K562 (cell line): ENCODE measurements around the gene WASHC2A. TPM values are rescaled to one million over a fixed set of nuclear protein-coding genes. Genes with fewer than 3 reads are reported as not detected.
"Not testable (repeated sequence)": the region's sequence is repeated elsewhere in the genome, so short reads cannot be mapped to it uniquely, and the experiment has no call there.

Experiments
- ATAC-seq: fragments of 200-7000 bp; cut with Tn5 transposase; 3 replicates; pipeline ENCODE4 v1.9.1; 2020; ENCODE audit warnings: moderate library complexity
- BruUV-seq: library from RNA; stranded (reverse); fragments of 400-500 nt; replicated peaks from 2 replicates; lab custom pipeline; 2021; lab: Mats Ljungman, UMichigan
- CTCF ChIA-PET: fragments of 300-600 bp; formaldehyde crosslinking; extraction: SDS; loops from one replicate; lab custom pipeline; 2021; ENCODE audit warnings: low intra/inter-chr PET ratio; lab: Yijun Ruan, JAX
- POLR2A ChIA-PET: fragments of 300-600, 350-650 bp; sonication (Branson Sonifier 250); formaldehyde crosslinking; extraction: SDS; loops from one replicate; lab custom pipeline; 2021; ENCODE audit warnings: antibody characterized with exemption, inconsistent platforms; lab: Yijun Ruan, JAX
- DNase-seq, 4 experiments: peaks; one replicate each; pipeline versions ENCODE4 v3.0.0 to v3.0.0-alpha.2; 2011 to 2018; ENCODE audit warnings: low spot score in 3 of 4, mixed read lengths in 3 of 4; ENCODE audit errors: extremely low read depth in 1 of 4
- FAIRE-seq: peaks from 2 replicates; lab custom pipeline; 2011; peaks lifted over from hg19 to GRCh38; lab: Jason Lieb, UNC
- H2AFZ ChIP-seq: 2 replicates; pipeline ENCODE4 v1.6.0; 2011; ENCODE audit warnings: low read depth, low read length, control low read depth, inconsistent platforms
- H3K27ac ChIP-seq: fragments of 200-600 bp; 3 replicates; pipeline ENCODE4 v1.8.0; 2011; ENCODE audit warnings: low read depth, mild to moderate bottlenecking, control low read depth, inconsistent platforms, low read length, moderate library complexity, mixed read lengths; ENCODE audit errors: extremely low read depth
- H3K27me3 ChIP-seq, 2 experiments: fragments of 300-600 bp in 1 of 2; 2 replicates in 1 of 2; 3 replicates in 1 of 2; pipeline versions ENCODE4 v1.6.0 to v1.8.0; 2011; ENCODE audit warnings: inconsistent platforms in 2 of 2, low read length in 2 of 2, mild to moderate bottlenecking in 1 of 2, mixed read lengths in 1 of 2, moderate library complexity in 1 of 2; ENCODE audit not compliant: control insufficient read depth in 2 of 2, insufficient read depth in 2 of 2
- H3K36me3 ChIP-seq: fragments of 300-600 bp; 3 replicates; pipeline ENCODE4 v1.8.0; 2011; ENCODE audit warnings: mild to moderate bottlenecking, low read length, inconsistent platforms; ENCODE audit not compliant: control insufficient read depth, insufficient read depth
- H3K4me1 ChIP-seq, 2 experiments: fragments of 200-600 bp in 1 of 2; replicated peaks in 1 of 2; 2 replicates in 1 of 2; 3 replicates in 1 of 2; pipeline versions ENCODE4 v1.5.1 to v1.8.0; 2011; ENCODE audit warnings: inconsistent platforms in 2 of 2, low read length in 2 of 2, mild to moderate bottlenecking in 1 of 2, mixed read lengths in 1 of 2, moderate library complexity in 1 of 2; ENCODE audit not compliant: control insufficient read depth in 2 of 2, insufficient read depth in 2 of 2
- H3K4me2 ChIP-seq: 2 replicates; pipeline ENCODE4 v1.6.1; 2011; ENCODE audit warnings: low read length, control low read depth, inconsistent platforms, mixed read lengths; ENCODE audit not compliant: insufficient read depth
- H3K4me3 ChIP-seq: fragments of 200-600 bp; sonication (generic), shearing (Covaris generic); 2 replicates; pipeline ENCODE4 v1.5.1; 2016; ENCODE audit warnings: control low read depth, inconsistent platforms
- H3K79me2 ChIP-seq: fragments of 200-600 bp; 3 replicates; pipeline ENCODE4 v1.8.0; 2011; ENCODE audit warnings: low read length, inconsistent platforms; ENCODE audit not compliant: control insufficient read depth, insufficient read depth
- H3K9ac ChIP-seq, 2 experiments: 2 replicates each; pipeline versions ENCODE4 v1.6.0 to v1.6.1; 2011; ENCODE audit warnings: low read depth in 2 of 2, low read length in 2 of 2, control low read depth in 1 of 2, inconsistent platforms in 1 of 2, mild to moderate bottlenecking in 1 of 2, mixed read lengths in 1 of 2; ENCODE audit not compliant: insufficient read depth in 1 of 2
- H3K9me1 ChIP-seq: one replicate; pipeline ENCODE4 v1.6.0; 2011; ENCODE audit warnings: inconsistent platforms, mild to moderate bottlenecking, low read length, moderate library complexity; ENCODE audit not compliant: control insufficient read depth, insufficient read depth
- H3K9me3 ChIP-seq: replicated peaks from 2 replicates; pipeline ENCODE4 v1.5.1; 2011; ENCODE audit warnings: low read depth, low read length, inconsistent platforms; ENCODE audit not compliant: control insufficient read depth, insufficient read depth
- H4K20me1 ChIP-seq: replicated peaks from 2 replicates; pipeline ENCODE4 v1.6.1; 2011; ENCODE audit warnings: low read length, inconsistent platforms, mixed read lengths; ENCODE audit not compliant: control insufficient read depth, insufficient read depth
- WGBS: fragments of 100-300 bp; shearing (Covaris generic); methylation state at CpG from one replicate; pipeline ENCODE4 v1.1.6; 2016; ENCODE audit warnings: low coverage, mixed read lengths; ENCODE audit not compliant: insufficient coverage; ENCODE audit errors: missing lambda C conversion rate; 5-methylcytosine and 5-hydroxymethylcytosine counted together
- in situ Hi-C: fragments of 300-500 bp; cut with MboI; formaldehyde crosslinking; loops from 4 replicates; pipeline ENCODE4 v1.15.0; 2018; ENCODE audit warnings: inconsistent platforms, mixed read lengths
- intact Hi-C: fragments of 100-400 bp; cut with micrococcal nuclease; formaldehyde crosslinking; loops from 2 replicates; pipeline ENCODE4 v1.14.2; 2022
- polyA plus RNA-seq, 8 experiments: library from polyadenylated mRNA; depleted of rRNA in 4 of 8; stranded (reverse) in 5 of 8; unstranded in 3 of 8; fragments of >200 nt; fragmentation: Nextera tagmentation in 2 of 8; fragmentation: Illumina TruSeq in 1 of 8; extraction: Ambion mirVana in 2 of 8; extraction: Trizol in 1 of 8; gene quantifications; 2 replicates each; pipeline versions ENCODE4 v1.2.1 to v1.2.3, GENCODE V29; 2011 to 2014; ENCODE audit warnings: inconsistent platforms in 1 of 8, missing spikeins in 1 of 8
- total RNA-seq, 7 experiments: library from RNA; depleted of rRNA in 6 of 7; stranded (reverse); fragments of >200 nt in 6 of 7; fragmentation: Illumina TruSeq in 2 of 7; extraction: Trizol in 2 of 7; gene quantifications; 2 replicates each; pipeline versions ENCODE4 v1.2.1 to v1.2.3, GENCODE V29; 2011 to 2021; ENCODE audit warnings: low replicate concordance in 1 of 7

WASHC2A gene
- total and polyA plus RNA-seq, 9 of the 15 experiments (the other 6 are each of a cell fraction or from before 2014, with no cell fraction given), result 4.7 to 42.2 (median 28.7) TPM

- in situ Hi-C loops, H4K20me1 ChIP-seq, H3K4me3 ChIP-seq, POLR2A ChIA-PET, intact Hi-C loops, H3K36me3 ChIP-seq, H3K4me2 ChIP-seq, H3K9ac ChIP-seq, H3K4me1 ChIP-seq, CTCF ChIA-PET, H3K27me3 ChIP-seq, FAIRE-seq, ATAC-seq, H3K9me3 ChIP-seq, H3K27ac ChIP-seq, H3K9me1 ChIP-seq, H2AFZ ChIP-seq, H3K79me2 ChIP-seq: not testable (repeated sequence)
- DNase-seq, result peak in 2 of 4 experiments; percentile 2 to 7
- 68% methylated on average over 8 of the region's 9 CpGs for WGBS
- BruUV-seq, result TSS peak; percentile 31
Observed at GRCh38 chr10:50101139-50101582, 33.4 kb downstream of the WASHC2A start.

GRCh38 chr10:50101747-50102146 lies 34.0 kb downstream of the WASHC2A start:
- H3K27ac ChIP-seq, FAIRE-seq, in situ Hi-C loops, H3K36me3 ChIP-seq, BruUV-seq, intact Hi-C loops, H3K79me2 ChIP-seq, ATAC-seq, H2AFZ ChIP-seq, DNase-seq, H3K9me3 ChIP-seq, H3K4me3 ChIP-seq, H3K9me1 ChIP-seq, H3K9ac ChIP-seq, CTCF ChIA-PET, H3K4me2 ChIP-seq, H4K20me1 ChIP-seq, H3K4me1 ChIP-seq, H3K27me3 ChIP-seq: not testable (repeated sequence)
- 88% methylated on average over 2 of the region's 3 CpGs for WGBS
- POLR2A ChIA-PET, result interaction anchor here (0.6 kb wide), 1 partner anchor 461 kb away, joined by 3 read pairs; no protein-coding TSS in a partner anchor

- H4K20me1 ChIP-seq, H3K27me3 ChIP-seq, ATAC-seq, CTCF ChIA-PET, H3K4me2 ChIP-seq, BruUV-seq, H3K9me1 ChIP-seq, H3K4me1 ChIP-seq, FAIRE-seq, H3K27ac ChIP-seq, H3K79me2 ChIP-seq, intact Hi-C loops, in situ Hi-C loops, H3K36me3 ChIP-seq, H2AFZ ChIP-seq, H3K9ac ChIP-seq, DNase-seq, H3K4me3 ChIP-seq, H3K9me3 ChIP-seq: not testable (repeated sequence)
- WGBS, result 87% methylated on average over 2 of the region's 5 CpGs
- POLR2A ChIA-PET, result interaction anchor here (0.6 kb wide), 1 partner anchor 461 kb away, joined by 3 read pairs; no protein-coding TSS in a partner anchor
Observed at GRCh38 chr10:50102267-50102666, 34.5 kb downstream of the WASHC2A start.

GRCh38 chr10:50108999-50109698 lies 41.4 kb downstream of the WASHC2A start:
- CTCF ChIA-PET, H3K27me3 ChIP-seq, H3K9ac ChIP-seq, ATAC-seq, H4K20me1 ChIP-seq, H3K27ac ChIP-seq, H3K79me2 ChIP-seq, H3K4me2 ChIP-seq, H3K36me3 ChIP-seq, H3K9me1 ChIP-seq, intact Hi-C loops, H3K4me1 ChIP-seq, DNase-seq, POLR2A ChIA-PET, BruUV-seq, H2AFZ ChIP-seq, H3K9me3 ChIP-seq, in situ Hi-C loops, FAIRE-seq, H3K4me3 ChIP-seq: not testable (repeated sequence)
- 80% methylated on average over 6 of the region's 7 CpGs for WGBS
